ENCODE data around the gene ZIC5. TPM values are rescaled to one million over a fixed set of nuclear protein-coding genes. Genes with fewer than 3 reads are reported as not detected.
A peak's percentile ranks its signal among the peaks of the same experiment; 100 is the strongest.

ZIC5 gene
- total and polyA plus RNA-seq, 5 donors from 2014 or later, result not detected

DNA sequence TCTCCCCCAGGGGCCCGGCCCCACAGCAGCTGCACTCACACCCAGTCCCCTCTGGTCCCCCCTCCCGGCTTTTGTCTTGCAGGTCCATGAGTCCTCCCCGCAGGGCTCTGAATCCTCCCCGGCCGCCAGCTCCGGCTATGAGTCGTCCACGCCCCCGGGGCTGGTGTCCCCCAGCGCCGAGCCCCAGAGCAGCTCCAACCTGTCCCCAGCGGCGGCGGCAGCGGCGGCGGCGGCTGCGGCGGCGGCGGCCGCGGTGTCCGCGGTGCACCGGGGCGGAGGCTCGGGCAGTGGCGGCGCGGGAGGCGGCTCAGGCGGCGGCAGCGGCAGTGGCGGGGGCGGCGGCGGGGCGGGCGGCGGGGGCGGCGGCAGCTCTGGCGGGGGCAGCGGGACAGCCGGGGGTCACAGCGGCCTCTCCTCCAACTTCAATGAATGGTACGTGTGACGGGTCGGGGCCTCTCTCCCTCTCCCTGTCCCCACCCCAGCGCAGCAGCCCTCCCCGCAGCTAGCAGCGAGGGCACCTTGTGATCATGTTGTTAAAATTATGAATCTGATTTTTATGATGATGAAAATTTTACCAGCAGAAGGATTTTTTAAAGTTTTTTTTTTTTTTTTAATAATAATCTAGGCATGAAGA lies 13.8 kb upstream of the ZIC5 start:
- Histone ChIP-seq H3K4me1 (ENCODE audit: control insufficient read depth, insufficient read depth, low read length, poor library complexity, severe bottlenecking) (peaks cover 53% of the 10 kb centered on the region), H3K4me3 (ENCODE audit: low read depth, low read length) (no peak overlapping the region), H3K27me3 (ENCODE audit: control insufficient read depth, insufficient read depth, low read length) (peaks cover 48% of the 10 kb centered on the region), H3K36me3 (ENCODE audit: control insufficient read depth, insufficient read depth, low read length) (no peaks in the 10 kb centered on the region), H3K27ac (ENCODE audit: insufficient read depth, low read length, poor library complexity, severe bottlenecking) (no peak overlapping the region), H3K9me3 (ENCODE audit: control insufficient read depth in 2 of 2, low read length in 2 of 2) (peaks cover 10 to 34% of the 10 kb centered on the region in 2 experiments)
- no peak for DNase-seq
- peak overlapping the region in 1 of 4 donors; percentile 54 for H3K4me3 Mint-ChIP-seq
- no peak for ATAC-seq (ENCODE audit: low read depth in 2 of 2)
- H3K27ac Mint-ChIP-seq, result no peak overlapping the region
- no peaks in the 10 kb centered on the region for H3K36me3 Mint-ChIP-seq
- H3K9me3 Mint-ChIP-seq, result peaks cover 0 to 24% (median 4%) of the 10 kb centered on the region in 7 donors
- H3K4me1 Mint-ChIP-seq, result peaks cover 9 to 41% (median 21%) of the 10 kb centered on the region in 4 donors
- peaks cover 71% of the 10 kb centered on the region for H3K27me3 Mint-ChIP-seq

- H3K9me3 Mint-ChIP-seq, result peaks cover 0 to 24% (median 4%) of the 10 kb centered on the region in 7 donors
- peak in 1 of 3 donors; percentile 57 for DNase-seq
- Histone ChIP-seq H3K27me3 (ENCODE audit: control insufficient read depth, insufficient read depth, low read length) (peaks cover 41% of the 10 kb centered on the region), H3K9me3 (ENCODE audit: control insufficient read depth in 2 of 2, low read length in 2 of 2) (peaks cover 10 to 30% of the 10 kb centered on the region in 2 experiments), H3K36me3 (ENCODE audit: control insufficient read depth, insufficient read depth, low read length) (no peaks in the 10 kb centered on the region), H3K27ac (ENCODE audit: insufficient read depth, low read length, poor library complexity, severe bottlenecking) (no peak overlapping the region), H3K4me1 (ENCODE audit: control insufficient read depth, insufficient read depth, low read length, poor library complexity, severe bottlenecking) (peaks cover 53% of the 10 kb centered on the region), H3K4me3 (ENCODE audit: low read depth, low read length) (no peak overlapping the region)
- peak overlapping the region in 3 of 4 donors; percentile 70 to 80 (median 77) for H3K4me3 Mint-ChIP-seq
- no peak for ATAC-seq (ENCODE audit: low read depth in 2 of 2)
- H3K36me3 Mint-ChIP-seq, result no peaks in the 10 kb centered on the region
- peaks cover 4 to 35% (median 17%) of the 10 kb centered on the region in 4 donors for H3K4me1 Mint-ChIP-seq
- H3K27ac Mint-ChIP-seq, result peak overlapping the region; percentile 59 to 91 (median 63)
- peaks cover 68% of the 10 kb centered on the region for H3K27me3 Mint-ChIP-seq
Observed at GRCh38 chr13:99984461-99985240, 13.1 kb upstream of the ZIC5 start.

GRCh38 chr13:99983499-99984401 lies 12.2 kb upstream of the ZIC5 start:
- no peak for DNase-seq
- peaks cover 10 to 31% of the 10 kb centered on the region in 2 experiments for H3K9me3 ChIP-seq (ENCODE audit: control insufficient read depth in 2 of 2, low read length in 2 of 2)

GRCh38 chr13:99982731-99983498 lies 11.3 kb upstream of the ZIC5 start:
- H3K36me3 Mint-ChIP-seq, result no peaks in the 10 kb centered on the region
- ATAC-seq (ENCODE audit: low read depth in 2 of 2) (no peak), DNase-seq (no peak)
- peak overlapping the region; percentile 28 to 80 (median 74) for H3K4me3 Mint-ChIP-seq
- H3K4me1 Mint-ChIP-seq, result peaks cover 0 to 35% (median 20%) of the 10 kb centered on the region in 4 donors
- peaks cover 8 to 34% of the 10 kb centered on the region in 2 experiments for H3K9me3 ChIP-seq (ENCODE audit: control insufficient read depth in 2 of 2, low read length in 2 of 2)
- H3K27ac Mint-ChIP-seq, result peak overlapping the region in 2 of 3 donors; percentile 69 to 91
- H3K4me1 ChIP-seq (ENCODE audit: control insufficient read depth, insufficient read depth, low read length, poor library complexity, severe bottlenecking), result peaks cover 55% of the 10 kb centered on the region
- peaks cover 49% of the 10 kb centered on the region for H3K27me3 ChIP-seq (ENCODE audit: control insufficient read depth, insufficient read depth, low read length)
- no peaks in the 10 kb centered on the region for H3K36me3 ChIP-seq (ENCODE audit: control insufficient read depth, insufficient read depth, low read length)
- H3K27me3 Mint-ChIP-seq, result peaks cover 68% of the 10 kb centered on the region
- peaks cover 0 to 23% (median 4%) of the 10 kb centered on the region in 7 donors for H3K9me3 Mint-ChIP-seq
- no peak overlapping the region for H3K4me3 ChIP-seq (ENCODE audit: low read depth, low read length)
- H3K27ac ChIP-seq (ENCODE audit: insufficient read depth, low read length, poor library complexity, severe bottlenecking), result no peak overlapping the region

More at GRCh38 chr13:99983499-99984401, 12.2 kb upstream of the ZIC5 start:
- no peaks in the 10 kb centered on the region for H3K36me3 Mint-ChIP-seq
- peaks cover 68% of the 10 kb centered on the region for H3K27me3 Mint-ChIP-seq
- peak overlapping the region; percentile 36 to 91 (median 69) for H3K27ac Mint-ChIP-seq
- no peak overlapping the region for H3K27ac ChIP-seq (ENCODE audit: insufficient read depth, low read length, poor library complexity, severe bottlenecking)
- no peaks in the 10 kb centered on the region for H3K36me3 ChIP-seq (ENCODE audit: control insufficient read depth, insufficient read depth, low read length)
- peaks cover 43% of the 10 kb centered on the region for H3K27me3 ChIP-seq (ENCODE audit: control insufficient read depth, insufficient read depth, low read length)
- ATAC-seq (ENCODE audit: low read depth in 2 of 2), result no peak
- H3K4me1 Mint-ChIP-seq, result peaks cover 0 to 33% (median 17%) of the 10 kb centered on the region in 4 donors
- H3K4me3 ChIP-seq (ENCODE audit: low read depth, low read length), result no peak overlapping the region
- peaks cover 53% of the 10 kb centered on the region for H3K4me1 ChIP-seq (ENCODE audit: control insufficient read depth, insufficient read depth, low read length, poor library complexity, severe bottlenecking)
- H3K9me3 Mint-ChIP-seq, result peaks cover 0 to 23% (median 4%) of the 10 kb centered on the region in 7 donors
- peak overlapping the region; percentile 58 to 80 (median 74) for H3K4me3 Mint-ChIP-seq

- Mint-ChIP-seq H3K27ac (peak overlapping the region in 1 of 3 donors; percentile 91), H3K36me3 (no peaks in the 10 kb centered on the region), H3K4me3 (peak overlapping the region in 3 of 4 donors; percentile 70 to 80 (median 77)), H3K4me1 (peaks cover 0 to 35% (median 18%) of the 10 kb centered on the region in 4 donors), H3K9me3 (peaks cover 0 to 21% (median 4%) of the 10 kb centered on the region in 7 donors), H3K27me3 (peaks cover 68% of the 10 kb centered on the region)
- peaks cover 50% of the 10 kb centered on the region for H3K27me3 ChIP-seq (ENCODE audit: control insufficient read depth, insufficient read depth, low read length)
- H3K36me3 ChIP-seq (ENCODE audit: control insufficient read depth, insufficient read depth, low read length), result no peaks in the 10 kb centered on the region
- ATAC-seq (ENCODE audit: low read depth in 2 of 2) (peak; percentile 17 to 24), DNase-seq (no peak)
- H3K9me3 ChIP-seq (ENCODE audit: control insufficient read depth in 2 of 2, low read length in 2 of 2), result peaks cover 10 to 40% of the 10 kb centered on the region in 2 experiments
- H3K4me1 ChIP-seq (ENCODE audit: control insufficient read depth, insufficient read depth, low read length, poor library complexity, severe bottlenecking), result peaks cover 55% of the 10 kb centered on the region
- H3K27ac ChIP-seq (ENCODE audit: insufficient read depth, low read length, poor library complexity, severe bottlenecking), result no peak overlapping the region
- H3K4me3 ChIP-seq (ENCODE audit: low read depth, low read length), result no peak overlapping the region
Observed at GRCh38 chr13:99982036-99982730, 10.6 kb upstream of the ZIC5 start.

GRCh38 chr13:99981735-99982035 lies 10.1 kb upstream of the ZIC5 start, which contains the start of gene ZIC2:
Gene ZIC2 (plus strand): TSS chr13:99981784. CDS start chr13:99982065, 281 bp downstream.
- H3K36me3 Mint-ChIP-seq, result no peaks in the 10 kb centered on the region
- Histone ChIP-seq H3K27me3 (ENCODE audit: control insufficient read depth, insufficient read depth, low read length) (peaks cover 50% of the 10 kb centered on the region), H3K4me3 (ENCODE audit: low read depth, low read length) (no peak within 1 kb of the TSS), H3K4me1 (ENCODE audit: control insufficient read depth, insufficient read depth, low read length, poor library complexity, severe bottlenecking) (peaks cover 55% of the 10 kb centered on the region), H3K27ac (ENCODE audit: insufficient read depth, low read length, poor library complexity, severe bottlenecking) (no peak within 1 kb of the TSS), H3K9me3 (ENCODE audit: control insufficient read depth in 2 of 2, low read length in 2 of 2) (peaks cover 12 to 44% of the 10 kb centered on the region in 2 experiments), H3K36me3 (ENCODE audit: control insufficient read depth, insufficient read depth, low read length) (no peaks in the 10 kb centered on the region)
- peaks cover 0 to 35% (median 17%) of the 10 kb centered on the region in 4 donors for H3K4me1 Mint-ChIP-seq
- H3K27ac Mint-ChIP-seq, result peak within 1 kb of the TSS in 1 of 3 donors; percentile 91
- H3K27me3 Mint-ChIP-seq, result peaks cover 68% of the 10 kb centered on the region
- peaks cover 0 to 19% (median 7%) of the 10 kb centered on the region in 7 donors for H3K9me3 Mint-ChIP-seq
- H3K4me3 Mint-ChIP-seq, result peak within 1 kb of the TSS; percentile 28 to 80 (median 74)
- no peak for ATAC-seq (ENCODE audit: low read depth in 2 of 2)
- DNase-seq, result no peak
